ENCODE results near the gene FBXO10. TPM values are rescaled to one million over a fixed set of nuclear protein-coding genes. Genes with fewer than 3 reads are reported as not detected.

Gene FBXO10
- total and polyA plus RNA-seq, 10 of the 15 experiments (the other 5 are each of a cell fraction or from before 2014, with no cell fraction given) = 1.6 to 17.2 (median 9.6) TPM

DNA sequence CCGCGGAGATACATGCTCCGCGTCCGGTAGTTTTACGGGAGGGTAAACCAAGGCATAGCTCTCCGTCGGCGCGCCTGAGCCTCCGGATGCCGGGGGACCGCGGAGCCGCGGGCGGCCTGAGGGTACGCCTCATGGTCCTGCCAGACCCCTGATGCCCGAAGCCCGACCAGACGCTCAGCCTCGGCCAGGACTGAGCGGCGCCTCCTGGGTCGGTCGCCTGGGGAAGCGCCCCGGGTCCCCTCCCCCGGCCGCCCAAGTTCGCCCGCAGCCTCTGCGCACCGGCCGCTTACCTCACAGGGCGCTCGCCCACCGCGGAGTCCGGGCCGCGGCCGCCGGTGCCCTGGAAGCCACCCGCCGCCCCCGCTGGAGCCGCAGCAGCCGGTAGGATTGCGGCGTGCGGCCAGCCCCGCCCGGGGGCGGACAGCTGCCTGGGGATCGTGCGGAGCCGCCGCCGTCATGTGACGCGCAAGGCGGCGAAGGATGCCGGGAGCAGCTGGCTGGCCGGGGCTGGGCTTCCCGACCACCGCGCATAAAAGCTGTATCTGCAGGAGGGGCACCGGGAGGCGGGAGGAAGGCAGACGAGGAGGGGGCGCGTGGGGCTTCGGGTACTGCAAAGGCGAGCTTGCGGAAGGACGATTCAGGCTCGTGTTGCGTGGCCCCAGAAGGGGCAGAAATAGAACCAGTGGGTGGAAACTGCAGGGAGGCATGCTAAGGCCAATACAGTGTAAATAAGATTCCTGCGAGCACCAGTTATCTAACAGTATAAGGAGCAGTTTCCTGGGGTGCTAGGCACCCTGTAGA lies at the start of gene FBXO10 (continued):
- TF ChIP-seq BCLAF1 (IDR thresholded peaks at IDR 0.05) = no peak
- TF ChIP-seq RELB (IDR thresholded peaks at IDR 0.05; ENCODE audit: low read depth) = no peak
- no peak for TF ChIP-seq ATF7 (IDR thresholded peaks at IDR 0.05; ENCODE audit: low read depth)
- peak; percentile 21 for TF ChIP-seq RELA (IDR thresholded peaks at IDR 0.05; ENCODE audit: borderline replicate concordance, partially characterized antibody)
- TF ChIP-seq CEBPZ (IDR thresholded peaks at IDR 0.05; ENCODE audit: low read depth, low read length) = no peak
- TF ChIP-seq PML (IDR thresholded peaks at IDR 0.05; ENCODE audit: low read length) = no peak
- peak; percentile 23; the same call in 1 of the 2 replicates for TF ChIP-seq NR2C1 (IDR thresholded peaks at IDR 0.05)
- TF ChIP-seq POU2F2 (IDR thresholded peaks at IDR 0.05; ENCODE audit: borderline replicate concordance, low read depth, low read length) = no peak
- TF ChIP-seq CEBPB (IDR thresholded peaks at IDR 0.05; ENCODE audit: borderline replicate concordance in 1 of 2, low read depth in 2 of 2, low read length in 2 of 2) = no peak
- peak; percentile 96 for TF ChIP-seq GATAD2B (conservative IDR thresholded peaks at IDR 0.05; ENCODE audit: low read depth)
- TF ChIP-seq ETV6 (conservative IDR thresholded peaks at IDR 0.05 in 1 of 2, IDR thresholded peaks at IDR 0.05 in 1 of 2; ENCODE audit: borderline replicate concordance in 1 of 2, low read depth in 1 of 2) = no peak
- no peak for TF ChIP-seq CREM (IDR thresholded peaks at IDR 0.05; ENCODE audit: low read depth)
- TF ChIP-seq GABPA (IDR thresholded peaks at IDR 0.05; ENCODE audit: low read depth) = no peak
- TF ChIP-seq ZNF274 (IDR thresholded peaks at IDR 0.05; ENCODE audit: insufficient read depth, insufficient read length) = no peak
- TF ChIP-seq ATF2 (IDR thresholded peaks at IDR 0.05; ENCODE audit: low read length) = no peak
- TF ChIP-seq MTA2 (IDR thresholded peaks at IDR 0.05; ENCODE audit: low read depth) = no peak
